Neural cell (in vitro differentiated cells): ENCODE results near the gene LRP5.

Source experiments
- CTCF ChIP-seq: fragments of 450-650 bp; IDR thresholded peaks from 2 replicates; pipeline ENCODE4 v1.5.1; 2014; ENCODE audit warnings: antibody characterized with exemption, mild to moderate bottlenecking, moderate library complexity; ENCODE audit not compliant: poor library complexity, severe bottlenecking
- EP300 ChIP-seq: fragments of 450-650 bp; conservative IDR thresholded peaks from 2 replicates; pipeline ENCODE4 v1.6.1; 2014; ENCODE audit warnings: antibody characterized with exemption, mild to moderate bottlenecking, moderate library complexity; ENCODE audit not compliant: poor library complexity, severe bottlenecking
- EZH2 ChIP-seq: fragments of 200-600, 300-800 bp; shearing (Covaris generic), sonication (generic); IDR thresholded peaks from 2 replicates; pipeline ENCODE4 v1.6.1; 2014; ENCODE audit warnings: antibody characterized with exemption, low read length, borderline replicate concordance, mild to moderate bottlenecking; ENCODE audit not compliant: insufficient read depth, poor library complexity, severe bottlenecking
- MXI1 ChIP-seq: fragments of 450-650 bp; conservative IDR thresholded peaks from 2 replicates; pipeline ENCODE4 v1.6.1; 2014; ENCODE audit warnings: antibody characterized with exemption, mild to moderate bottlenecking; ENCODE audit not compliant: poor library complexity, severe bottlenecking
- POLR2AphosphoS5 ChIP-seq: IDR thresholded peaks from 2 replicates; pipeline ENCODE4 v1.6.1; 2012
- RAD21 ChIP-seq: fragments of 450-650 bp; conservative IDR thresholded peaks from 2 replicates; pipeline ENCODE4 v1.6.1; 2014; ENCODE audit warnings: antibody characterized with exemption, mild to moderate bottlenecking, moderate library complexity
- REST ChIP-seq: IDR thresholded peaks from 2 replicates; pipeline ENCODE4 v1.6.1; 2012; ENCODE audit warnings: borderline replicate concordance
- TAF1 ChIP-seq: IDR thresholded peaks from 2 replicates; pipeline ENCODE4 v1.6.1; 2012; ENCODE audit warnings: low read depth

DNA sequence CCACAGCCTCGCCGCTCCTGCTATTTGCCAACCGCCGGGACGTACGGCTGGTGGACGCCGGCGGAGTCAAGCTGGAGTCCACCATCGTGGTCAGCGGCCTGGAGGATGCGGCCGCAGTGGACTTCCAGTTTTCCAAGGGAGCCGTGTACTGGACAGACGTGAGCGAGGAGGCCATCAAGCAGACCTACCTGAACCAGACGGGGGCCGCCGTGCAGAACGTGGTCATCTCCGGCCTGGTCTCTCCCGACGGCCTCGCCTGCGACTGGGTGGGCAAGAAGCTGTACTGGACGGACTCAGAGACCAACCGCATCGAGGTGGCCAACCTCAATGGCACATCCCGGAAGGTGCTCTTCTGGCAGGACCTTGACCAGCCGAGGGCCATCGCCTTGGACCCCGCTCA lies 35.5 kb downstream of the LRP5 start:
- TF ChIP-seq CTCF = no peak
- TF ChIP-seq EP300 = no peak
- TF ChIP-seq MXI1 = no peak
- no peak for TF ChIP-seq EZH2
- no peak for TF ChIP-seq POLR2AphosphoS5
- no peak for TF ChIP-seq RAD21
- TF ChIP-seq TAF1 = no peak
- no peak for TF ChIP-seq REST
